GM18873 (cell line): Measurements from ENCODE around the gene STIM2.
A peak's percentile ranks its signal among the peaks of the same experiment; 100 is the strongest.
"Not testable (repeated sequence)": the region's sequence is repeated elsewhere in the genome, so short reads cannot be mapped to it uniquely, and the experiment has no call there.

Experiments used
- ATAC-seq: cut with Tn5 transposase; IDR thresholded peaks from one replicate; pipeline ENCODE4 v1.9.1; 2021; ENCODE audit warnings: mild to moderate bottlenecking, moderate library complexity, moderate number of reproducible peaks; ENCODE audit not compliant: unreplicated experiment, low FRiP score

The STIM2 gene

DNA sequence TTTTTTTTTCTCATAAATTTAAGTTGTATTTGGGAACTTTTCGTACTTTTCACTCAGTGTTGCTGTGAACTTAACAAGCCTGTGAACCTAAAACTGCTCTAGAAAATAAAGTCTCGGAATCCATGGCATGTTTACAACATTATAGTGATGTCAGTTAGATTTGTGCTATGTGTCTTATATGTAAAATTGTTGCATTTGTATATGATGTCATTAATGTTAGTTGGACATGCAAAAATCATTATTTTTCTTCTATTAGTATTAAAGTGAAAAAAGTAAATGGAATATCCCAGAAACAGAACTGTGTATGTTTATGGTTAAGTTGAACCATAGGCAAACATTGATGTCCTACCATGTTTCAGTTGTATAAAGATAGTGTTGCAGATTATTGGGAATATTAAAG, 85.2 kb downstream of the STIM2 start:
- no peak for ATAC-seq

- ATAC-seq = no peak
These were observed 86.7 kb downstream of the STIM2 start for GRCh38 chr4:26947318-26947717.

- ATAC-seq = no peak
These were observed 89.8 kb downstream of the STIM2 start for GRCh38 chr4:26950446-26950845.

DNA sequence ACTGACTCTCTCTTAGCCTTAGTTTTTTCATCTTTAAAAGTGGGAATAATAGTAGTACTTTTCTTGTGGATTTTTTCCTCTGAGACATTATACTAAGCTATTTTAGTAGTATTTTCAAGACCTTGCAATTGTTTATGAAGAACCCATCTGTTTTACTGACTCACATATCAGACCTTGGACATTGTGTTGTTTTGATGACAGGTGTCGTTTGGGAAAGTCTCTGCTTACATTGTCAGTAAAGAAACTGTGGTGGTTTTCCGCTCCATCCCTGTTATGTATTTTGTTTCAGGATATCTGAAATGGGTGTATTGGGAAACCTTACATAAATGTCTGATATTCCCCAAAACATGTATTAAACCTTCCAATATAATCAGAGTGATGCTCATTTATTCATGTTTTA, 92.2 kb downstream of the STIM2 start:
- ATAC-seq = no peak

DNA sequence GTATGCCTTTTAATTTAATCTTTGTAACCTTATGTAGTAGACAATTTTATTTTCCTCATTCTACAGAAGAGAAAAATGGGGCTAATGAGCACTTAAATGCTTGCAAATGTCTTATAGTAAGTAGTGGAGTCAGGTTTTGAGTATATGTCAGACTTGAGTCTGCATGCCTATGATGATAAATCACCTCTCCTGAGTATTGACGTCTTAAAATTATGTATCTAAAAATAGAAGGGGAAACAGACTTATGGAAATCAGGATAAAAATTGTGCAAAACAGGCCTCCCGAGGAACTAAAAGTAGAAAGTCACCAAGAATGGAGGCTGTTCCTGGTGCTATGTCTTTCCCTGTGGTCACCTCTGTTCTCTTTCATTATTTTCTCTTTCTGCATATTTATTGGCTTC, 92.7 kb downstream of the STIM2 start:
- ATAC-seq = no peak

GRCh38 chr4:26953770-26954423, 93.3 kb downstream of the STIM2 start:
- no peak for ATAC-seq

DNA sequence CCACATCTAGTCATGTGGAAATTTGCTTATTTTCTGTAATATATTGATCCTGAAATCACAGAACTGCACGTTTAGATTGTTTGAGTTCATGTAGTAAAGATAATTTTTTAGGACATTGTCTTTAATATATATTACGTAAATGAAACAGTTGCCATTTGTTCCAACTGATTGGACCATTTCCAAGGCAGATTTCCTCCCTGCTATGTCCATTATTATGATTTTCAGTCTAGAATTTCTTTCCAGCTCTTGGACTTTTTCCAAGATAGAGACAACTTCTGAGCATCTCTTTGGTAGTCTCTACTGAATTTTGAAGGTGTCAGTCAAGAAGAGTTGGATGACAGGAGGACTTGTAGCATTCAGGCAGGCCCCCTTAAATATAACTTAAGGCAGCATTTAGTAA, 94.6 kb downstream of the STIM2 start:
- no peak for ATAC-seq

GRCh38 chr4:26958925-26959653, 98.4 kb downstream of the STIM2 start:
- ATAC-seq = no peak

- ATAC-seq = no peak
These were observed 99.0 kb downstream of the STIM2 start for GRCh38 chr4:26959654-26960047.

DNA sequence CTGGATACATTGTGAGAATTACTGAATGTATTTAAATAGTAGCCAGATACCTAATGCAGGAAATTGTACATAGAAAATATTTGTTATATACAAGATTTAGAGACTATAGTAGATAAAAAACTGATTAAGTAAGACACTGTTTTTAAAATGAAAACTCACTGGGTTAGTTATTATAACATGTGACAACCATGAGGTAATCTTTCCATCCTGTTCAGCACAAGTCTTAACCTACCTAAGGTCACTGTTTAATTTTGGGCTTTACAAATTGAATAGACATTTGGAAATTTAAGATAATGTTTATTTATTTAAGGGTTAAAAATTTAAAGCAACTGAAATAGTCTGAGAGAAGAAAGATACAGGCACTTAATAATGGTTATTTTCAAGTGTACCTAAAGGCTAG, 102.1 kb downstream of the STIM2 start:
- no peak for ATAC-seq

DNA sequence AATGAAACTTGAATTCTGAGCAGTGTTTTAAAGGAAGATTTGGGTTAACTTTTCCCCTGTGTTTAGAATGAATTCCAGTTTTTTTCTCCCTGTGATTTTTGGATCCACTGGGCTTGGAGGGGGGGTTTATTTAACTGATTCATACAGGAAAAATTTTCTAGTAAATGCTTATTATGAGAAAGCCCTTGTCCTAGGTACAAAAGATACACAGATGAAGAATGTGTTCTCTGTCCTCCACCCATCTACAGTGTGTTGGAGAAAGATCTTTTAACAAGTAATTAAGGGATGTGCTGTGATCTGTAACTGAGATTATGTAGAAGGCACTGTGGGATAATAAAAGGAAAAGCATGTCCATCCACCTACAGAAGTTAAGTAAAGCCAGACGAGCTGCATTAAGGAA, 103.9 kb downstream of the STIM2 start:
- no peak for ATAC-seq

DNA sequence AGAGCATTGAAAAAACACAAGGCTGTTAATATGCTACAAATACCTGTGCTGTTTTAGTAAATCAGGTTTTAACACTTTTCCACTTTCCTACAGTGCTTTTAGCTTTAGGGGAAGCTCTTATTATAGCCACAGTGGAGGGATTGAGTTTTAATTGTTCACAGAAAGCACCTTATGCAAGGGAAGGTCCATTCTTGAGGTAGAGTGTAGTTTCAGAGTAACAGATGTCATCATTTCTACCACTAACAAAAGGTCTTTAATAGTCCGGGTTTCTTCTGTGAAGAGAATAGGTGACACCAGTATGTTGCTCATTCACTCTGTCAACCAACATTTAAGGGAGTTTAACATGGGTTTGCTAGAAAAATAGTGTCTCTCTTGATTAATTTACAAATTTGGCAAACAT, 104.4 kb downstream of the STIM2 start:
- ATAC-seq = peak; percentile 74

GRCh38 chr4:26975464-26976181, 115.0 kb downstream of the STIM2 start:
- not testable (repeated sequence) for ATAC-seq

DNA sequence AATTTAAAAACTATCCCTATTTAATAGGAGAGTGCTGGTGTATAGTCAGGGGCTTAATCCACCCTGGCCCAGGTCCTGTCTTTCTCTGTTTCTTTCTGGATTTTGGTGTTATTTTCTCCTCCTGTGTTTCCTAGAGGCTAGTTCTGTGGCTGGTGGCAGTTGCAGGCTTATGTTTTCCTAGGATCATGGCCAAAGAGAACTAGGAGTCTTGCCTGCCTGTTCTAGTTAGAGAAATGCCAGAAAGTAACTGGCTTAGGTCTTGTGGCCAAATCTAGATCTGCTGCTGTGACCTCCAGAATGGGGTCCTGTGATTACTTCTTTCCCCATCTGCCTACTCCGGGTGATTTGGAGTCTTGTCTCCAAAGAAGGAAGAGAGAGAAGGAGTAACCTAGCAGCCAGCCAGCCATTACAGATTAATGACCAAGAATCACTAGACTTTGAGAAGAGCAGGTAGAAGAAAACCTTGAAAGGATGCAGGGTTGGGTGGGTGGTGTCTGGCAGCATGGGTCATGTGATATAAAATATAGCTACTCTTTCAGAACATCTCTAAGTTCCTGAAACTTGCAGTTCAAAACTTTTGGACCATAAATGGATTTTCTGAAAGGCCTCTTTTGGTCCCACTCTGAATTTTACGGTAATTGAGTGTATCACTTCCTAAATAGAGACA, 117.9 kb downstream of the STIM2 start:
- ATAC-seq = no peak

DNA sequence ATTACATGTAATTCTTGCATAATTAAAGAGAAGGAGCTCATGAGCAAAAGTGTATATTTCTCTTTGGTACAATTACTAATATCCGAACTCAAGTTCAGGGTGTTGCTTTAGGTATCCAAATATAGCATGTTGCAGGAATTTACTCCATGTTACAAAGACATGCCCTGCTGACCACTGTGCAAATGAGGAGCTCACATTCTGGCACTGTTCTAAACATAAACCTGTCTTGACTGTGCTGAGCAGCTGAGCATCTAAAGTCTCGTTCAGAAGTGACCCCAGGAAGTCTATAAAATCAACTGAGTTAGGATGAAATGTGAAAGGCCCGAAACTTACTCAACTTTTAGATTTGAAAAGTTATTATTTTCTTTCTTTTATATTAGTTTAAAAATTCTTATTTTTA, 124.3 kb downstream of the STIM2 start:
- ATAC-seq = no peak

DNA sequence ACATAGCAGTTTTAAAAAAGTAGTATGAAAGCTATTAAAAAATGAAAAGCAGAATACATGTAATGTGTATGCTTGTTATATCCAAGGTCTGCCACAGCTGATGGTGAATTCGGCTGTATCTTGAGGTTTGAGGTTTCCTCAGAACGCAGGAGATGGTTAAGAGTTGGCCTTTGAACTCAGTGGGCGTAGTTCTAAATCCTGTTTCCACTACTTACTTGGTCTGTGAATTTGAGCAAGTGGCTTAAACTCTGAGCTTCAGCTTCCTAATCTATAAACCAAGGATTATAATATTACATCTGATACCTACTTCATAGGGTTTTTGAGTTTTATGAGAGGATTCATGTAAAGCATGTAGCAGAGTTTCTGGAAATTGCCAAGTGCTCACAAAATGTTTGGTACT, 125.2 kb downstream of the STIM2 start:
- ATAC-seq = peak; percentile 78

DNA sequence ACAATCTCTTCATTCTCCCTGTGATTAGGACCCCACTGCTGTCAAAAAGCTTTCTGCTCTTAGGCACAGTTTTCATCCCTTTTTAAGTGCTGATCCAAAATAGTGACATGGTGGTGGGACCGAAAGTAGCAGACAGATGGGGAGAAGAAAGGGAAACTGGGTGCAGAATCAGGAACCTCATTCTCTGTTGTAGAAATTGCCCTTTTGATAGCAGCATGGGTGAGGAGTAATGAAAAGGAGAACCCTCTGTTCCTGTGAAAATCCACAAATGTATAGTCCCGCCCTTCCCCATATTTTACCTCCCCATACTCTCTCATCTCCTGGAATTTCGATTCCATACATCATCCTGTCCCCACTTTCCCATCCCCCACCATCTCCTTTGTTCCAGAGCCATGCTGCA, 126.5 kb downstream of the STIM2 start:
- ATAC-seq = no peak

DNA sequence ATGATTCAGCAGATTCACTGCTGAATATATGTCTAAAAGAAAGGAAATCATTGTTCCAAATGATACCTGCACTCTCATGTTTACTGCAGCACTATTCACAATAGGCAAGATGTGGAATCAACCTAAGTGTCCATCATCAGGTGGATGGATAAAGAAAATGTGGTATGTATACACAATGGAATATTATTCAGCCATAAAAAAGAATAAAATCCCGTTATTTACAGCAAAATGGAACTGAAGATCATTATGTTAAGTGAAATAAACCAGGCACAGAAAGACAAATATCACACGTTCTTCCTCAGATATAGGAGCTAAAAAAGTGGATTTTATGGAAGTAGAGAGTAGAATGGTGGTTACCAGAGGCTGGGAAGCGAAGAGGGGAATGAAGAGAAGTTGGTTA, 130.4 kb downstream of the STIM2 start:
- no peak for ATAC-seq

- ATAC-seq = peak; percentile 87
These were observed 132.2 kb downstream of the STIM2 start for GRCh38 chr4:26992657-26993361.

GRCh38 chr4:26993539-26993938, 132.9 kb downstream of the STIM2 start:
- ATAC-seq = no peak

DNA sequence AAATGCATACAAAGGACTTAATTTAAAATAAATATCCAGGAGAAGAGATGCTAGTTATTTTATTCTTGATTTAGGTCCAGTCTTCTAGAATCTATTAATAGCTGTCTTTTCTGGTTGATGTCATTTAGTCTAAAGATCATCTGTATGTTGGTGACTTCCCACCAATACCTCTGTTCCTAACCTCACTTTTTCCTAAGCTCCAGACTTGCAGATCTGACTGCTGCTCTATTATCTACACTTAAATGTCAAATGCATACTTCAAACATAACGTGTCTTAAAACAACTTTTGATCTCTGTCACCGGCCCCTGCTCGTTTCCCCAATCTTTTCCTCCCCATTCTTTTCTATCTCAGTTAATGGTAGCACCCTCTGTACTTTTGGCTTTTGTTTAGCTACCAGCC, 133.3 kb downstream of the STIM2 start:
- no peak for ATAC-seq
